ENCODE data around the gene B3GLCT.

- TF ChIP-seq, protein P1, sequence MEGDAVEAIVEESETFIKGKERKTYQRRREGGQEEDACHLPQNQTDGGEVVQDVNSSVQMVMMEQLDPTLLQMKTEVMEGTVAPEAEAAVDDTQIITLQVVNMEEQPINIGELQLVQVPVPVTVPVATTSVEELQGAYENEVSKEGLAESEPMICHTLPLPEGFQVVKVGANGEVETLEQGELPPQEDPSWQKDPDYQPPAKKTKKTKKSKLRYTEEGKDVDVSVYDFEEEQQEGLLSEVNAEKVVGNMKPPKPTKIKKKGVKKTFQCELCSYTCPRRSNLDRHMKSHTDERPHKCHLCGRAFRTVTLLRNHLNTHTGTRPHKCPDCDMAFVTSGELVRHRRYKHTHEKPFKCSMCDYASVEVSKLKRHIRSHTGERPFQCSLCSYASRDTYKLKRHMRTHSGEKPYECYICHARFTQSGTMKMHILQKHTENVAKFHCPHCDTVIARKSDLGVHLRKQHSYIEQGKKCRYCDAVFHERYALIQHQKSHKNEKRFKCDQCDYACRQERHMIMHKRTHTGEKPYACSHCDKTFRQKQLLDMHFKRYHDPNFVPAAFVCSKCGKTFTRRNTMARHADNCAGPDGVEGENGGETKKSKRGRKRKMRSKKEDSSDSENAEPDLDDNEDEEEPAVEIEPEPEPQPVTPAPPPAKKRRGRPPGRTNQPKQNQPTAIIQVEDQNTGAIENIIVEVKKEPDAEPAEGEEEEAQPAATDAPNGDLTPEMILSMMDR (IDR thresholded peaks at IDR 0.05): no peak
- TF ChIP-seq POLR2A (IDR thresholded peaks at IDR 0.05) (no peak), EP300 (IDR thresholded peaks at IDR 0.05) (no peak)
Measured at GRCh38 chr13:31334547-31334946, 134.8 kb downstream of the B3GLCT start.

All from tibial nerve (tissue), 4 donors.